Measurements from ENCODE around the gene PDE4B.
"Not testable (repeated sequence)": the region's sequence is repeated elsewhere in the genome, so short reads cannot be mapped to it uniquely, and the experiment has no call there.

PDE4B gene

GRCh38 chr1:66296370-66296769 lies 503.7 kb downstream of the PDE4B start:
- DNase-seq: no peak

- DNase-seq: no peak
Observed at GRCh38 chr1:66296951-66297350, 504.3 kb downstream of the PDE4B start.

DNA sequence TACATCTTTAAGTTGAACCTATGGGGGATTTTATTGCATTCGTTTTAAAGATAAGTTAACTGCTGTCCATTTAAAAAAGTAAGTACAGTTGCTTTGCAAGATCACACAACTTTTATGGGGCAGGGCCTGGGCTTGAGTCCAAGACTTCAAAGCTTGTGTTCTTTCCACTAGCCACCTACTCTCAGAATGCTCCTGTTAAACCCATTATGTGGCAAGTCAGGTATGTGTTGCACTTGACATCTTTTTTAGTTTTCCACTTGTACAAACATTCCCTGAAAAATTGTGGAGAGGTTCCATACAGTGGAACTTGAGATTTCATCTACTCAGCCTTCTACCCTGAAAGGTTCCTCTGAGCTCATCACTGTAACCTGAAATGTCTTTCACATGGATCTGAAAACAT lies 505.8 kb downstream of the PDE4B start:
- DNase-seq: no peak

- DNase-seq: no peak
Observed at GRCh38 chr1:66300280-66300971, 507.7 kb downstream of the PDE4B start.

DNA sequence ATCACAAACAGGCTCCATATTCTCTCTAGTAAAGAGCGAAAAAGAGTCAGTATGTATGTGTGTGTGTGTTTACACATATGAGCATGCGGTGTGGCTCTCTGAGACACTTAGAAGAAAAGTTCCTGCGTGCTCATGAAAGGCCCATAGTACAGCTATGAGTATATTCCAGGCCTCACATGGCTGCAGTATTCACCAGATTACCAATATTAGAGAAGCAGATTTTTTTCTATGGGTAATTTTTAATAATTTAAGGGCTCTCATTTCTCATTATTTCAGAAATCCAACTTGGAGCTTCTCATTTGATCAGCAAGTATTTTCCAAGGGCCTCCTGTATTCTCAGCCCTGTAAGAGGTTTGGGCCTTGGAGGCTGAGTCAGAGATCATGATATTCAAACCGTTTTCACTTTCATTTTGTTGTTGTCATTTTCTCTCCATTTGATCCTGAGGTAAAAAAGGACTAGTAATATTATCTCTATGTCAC lies 508.3 kb downstream of the PDE4B start:
- DNase-seq: no peak

DNA sequence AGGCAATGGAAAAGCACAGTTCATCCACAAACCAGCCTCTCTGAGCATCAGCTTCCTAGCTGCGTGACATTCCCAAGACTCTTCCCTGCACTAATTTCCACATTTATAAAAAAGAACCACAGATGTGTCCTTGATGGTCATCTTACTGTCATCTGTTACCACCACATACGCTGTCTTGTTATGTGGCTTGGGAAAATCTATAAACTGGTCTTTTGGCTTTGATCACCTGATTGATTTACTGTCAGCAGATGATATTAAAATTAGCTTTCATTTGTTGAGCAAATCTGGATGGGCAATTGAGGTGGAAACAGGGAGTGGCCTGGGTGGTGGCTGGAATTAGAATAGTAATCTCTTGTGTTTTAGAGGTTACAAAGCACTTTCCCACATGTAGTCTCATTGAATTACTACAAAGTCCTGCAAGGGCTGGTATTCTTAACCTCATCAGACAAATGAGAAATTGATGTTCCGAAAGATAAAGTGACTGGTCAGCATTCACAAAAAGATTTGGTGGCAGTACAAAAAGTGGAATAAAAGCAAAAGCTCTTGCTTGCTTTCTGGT lies 509.6 kb downstream of the PDE4B start:
- DNase-seq: no peak

GRCh38 chr1:66302815-66303214 lies 510.1 kb downstream of the PDE4B start:
- no peak for DNase-seq

- DNase-seq: no peak
Observed at GRCh38 chr1:66303646-66304045, 511.0 kb downstream of the PDE4B start.

DNA sequence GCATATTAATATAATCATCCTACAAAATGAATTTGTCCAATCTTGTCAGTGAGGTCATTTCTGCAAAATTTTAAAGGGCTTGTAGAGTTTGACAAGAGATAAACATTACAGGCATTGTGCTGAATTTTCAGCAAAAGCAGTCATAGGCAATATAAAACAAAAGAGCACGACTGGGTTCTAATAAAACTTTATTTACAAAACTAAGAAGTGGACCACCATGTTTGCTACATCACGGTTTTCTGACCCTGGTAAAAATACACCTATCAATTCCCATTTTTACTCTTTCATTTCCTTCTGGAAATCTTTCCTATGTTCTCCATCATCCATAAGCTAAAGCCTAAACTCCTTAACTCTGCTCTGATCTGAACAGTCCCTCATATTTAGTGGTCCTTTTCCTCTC lies 511.4 kb downstream of the PDE4B start:
- no peak for DNase-seq

GRCh38 chr1:66305927-66306326 lies 513.2 kb downstream of the PDE4B start:
- DNase-seq: no peak

DNA sequence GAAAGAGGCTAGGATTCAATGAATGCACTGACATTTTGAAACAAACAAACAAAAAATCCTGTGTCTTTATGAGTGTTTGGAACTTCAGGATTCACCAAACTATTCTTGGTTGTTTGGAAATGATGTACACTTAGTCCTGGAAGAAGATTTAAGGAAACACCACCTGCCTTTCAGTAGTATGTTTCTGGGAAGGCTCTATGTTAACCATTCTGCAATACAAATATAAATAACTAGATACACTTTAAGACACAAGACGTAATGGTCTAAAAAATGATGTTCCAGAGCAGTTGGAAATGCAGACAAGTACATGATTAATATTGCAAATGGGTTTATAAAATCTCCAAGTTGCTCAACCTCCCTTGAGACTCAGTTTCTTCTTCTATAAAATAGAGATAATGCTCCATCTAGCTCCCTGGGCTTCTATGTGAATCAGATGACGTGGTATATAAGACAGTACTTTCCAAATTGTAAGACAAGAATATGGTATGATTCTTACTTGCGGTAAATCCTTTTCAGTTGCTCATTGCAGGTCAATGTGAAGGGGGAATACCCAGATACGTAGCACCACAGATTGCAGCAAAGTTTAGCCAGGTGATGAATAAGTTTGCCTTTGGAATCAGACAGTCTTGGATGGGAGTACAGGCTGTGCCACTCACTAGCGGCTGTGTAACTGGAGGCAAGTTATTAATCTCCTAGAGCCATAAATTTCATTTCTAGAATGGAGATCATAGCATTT lies 516.5 kb downstream of the PDE4B start:
- no peak for DNase-seq

DNA sequence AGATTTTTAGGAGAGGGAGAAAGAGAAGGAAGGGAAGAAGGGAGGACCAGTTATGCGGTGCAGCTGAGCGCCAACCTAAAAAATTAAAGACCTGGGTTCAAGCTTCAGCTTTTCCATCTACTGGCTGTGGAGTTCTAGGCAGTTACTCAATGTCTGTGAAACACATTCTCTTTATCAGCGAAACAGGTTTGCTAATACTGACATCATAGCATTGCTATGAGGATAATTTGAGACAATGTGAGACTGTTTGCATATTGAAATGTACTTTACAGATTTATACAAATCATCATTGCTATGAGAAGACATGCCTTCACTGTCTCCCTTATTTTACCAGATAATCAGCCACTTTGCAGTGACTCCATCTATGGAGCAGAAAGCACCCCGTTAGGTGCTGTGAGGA lies 518.4 kb downstream of the PDE4B start:
- no peak for DNase-seq

DNA sequence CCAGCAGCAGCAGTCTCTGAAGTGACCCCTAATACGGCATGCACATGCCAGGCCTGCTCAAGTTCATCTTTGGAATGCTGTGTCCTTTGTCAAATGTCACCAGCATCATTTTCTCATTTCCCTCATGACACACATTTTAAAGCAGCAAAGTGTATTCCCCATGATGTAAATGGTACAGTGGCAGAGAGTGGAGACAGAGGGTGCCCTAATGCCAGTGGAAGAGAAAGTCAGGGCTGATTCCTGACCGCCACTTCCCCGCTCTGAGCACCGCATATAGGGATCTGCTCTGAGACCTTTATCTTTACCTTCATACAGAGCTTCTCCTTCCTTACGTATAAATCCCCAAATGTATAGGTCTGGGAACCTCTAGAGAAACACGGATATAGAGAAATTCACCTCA lies 518.9 kb downstream of the PDE4B start:
- DNase-seq: no peak

DNA sequence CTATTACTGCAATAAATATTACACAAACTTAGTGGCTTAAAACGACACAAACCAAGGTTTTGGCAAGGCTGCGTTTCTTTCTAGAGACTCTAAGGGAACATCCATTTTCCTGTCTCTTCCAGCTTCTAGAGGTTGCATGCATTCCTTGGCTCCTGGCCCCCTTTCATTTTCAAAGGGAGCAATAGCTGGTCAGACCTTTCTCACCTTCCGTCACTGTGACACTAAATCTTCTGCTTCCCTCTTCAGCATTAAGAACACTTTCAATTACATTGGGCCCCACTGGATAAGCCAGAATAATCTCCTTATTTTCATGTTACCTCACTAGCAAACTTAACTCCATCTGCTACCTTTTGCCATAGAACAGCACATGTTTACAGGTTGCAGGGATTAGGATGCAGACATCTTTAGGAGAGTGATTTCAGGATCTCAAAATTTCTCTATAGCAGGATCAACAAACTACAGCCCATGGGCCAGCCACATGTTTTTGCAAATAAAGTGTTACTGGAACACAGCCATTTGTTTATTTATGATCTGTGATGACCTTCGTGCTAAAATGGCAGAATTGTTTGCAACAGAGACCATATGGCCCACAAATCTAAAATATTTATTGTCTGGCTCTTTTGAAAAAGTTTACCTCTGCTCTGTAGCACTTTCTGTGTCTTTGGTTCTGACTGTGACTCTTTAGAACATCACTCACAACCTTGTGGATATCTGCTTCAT lies 519.7 kb downstream of the PDE4B start:
- no peak for DNase-seq

DNA sequence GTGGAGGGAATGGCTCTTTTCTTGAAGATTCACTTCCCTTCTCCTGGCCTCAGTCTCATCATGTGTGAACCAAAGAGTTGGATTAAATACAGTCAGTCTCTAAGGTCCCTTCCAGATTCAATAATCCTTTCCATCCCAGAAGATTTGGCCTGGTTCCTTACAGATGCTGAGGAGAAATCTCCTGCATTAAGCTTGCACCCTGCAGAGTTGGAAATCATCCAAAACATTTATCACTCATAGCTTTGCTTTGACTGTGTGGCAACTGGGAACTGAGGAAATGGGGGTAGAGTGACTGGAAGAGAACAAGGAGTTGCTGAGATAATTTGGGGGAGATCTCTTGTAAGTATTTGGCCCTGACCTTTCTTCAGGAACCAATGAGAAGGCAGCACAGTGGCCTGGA lies 520.7 kb downstream of the PDE4B start:
- no peak for DNase-seq

- no peak for DNase-seq
Observed at GRCh38 chr1:66315671-66316070, 523.0 kb downstream of the PDE4B start.

- DNase-seq: no peak
Observed at GRCh38 chr1:66316464-66317247, 524.0 kb downstream of the PDE4B start.

- DNase-seq: no peak
Observed at GRCh38 chr1:66317248-66317515, 524.5 kb downstream of the PDE4B start.

GRCh38 chr1:66320231-66320630 lies 527.5 kb downstream of the PDE4B start:
- no peak for DNase-seq

- not testable (repeated sequence) for DNase-seq
Observed at GRCh38 chr1:66322462-66322861, 529.8 kb downstream of the PDE4B start.

DNA sequence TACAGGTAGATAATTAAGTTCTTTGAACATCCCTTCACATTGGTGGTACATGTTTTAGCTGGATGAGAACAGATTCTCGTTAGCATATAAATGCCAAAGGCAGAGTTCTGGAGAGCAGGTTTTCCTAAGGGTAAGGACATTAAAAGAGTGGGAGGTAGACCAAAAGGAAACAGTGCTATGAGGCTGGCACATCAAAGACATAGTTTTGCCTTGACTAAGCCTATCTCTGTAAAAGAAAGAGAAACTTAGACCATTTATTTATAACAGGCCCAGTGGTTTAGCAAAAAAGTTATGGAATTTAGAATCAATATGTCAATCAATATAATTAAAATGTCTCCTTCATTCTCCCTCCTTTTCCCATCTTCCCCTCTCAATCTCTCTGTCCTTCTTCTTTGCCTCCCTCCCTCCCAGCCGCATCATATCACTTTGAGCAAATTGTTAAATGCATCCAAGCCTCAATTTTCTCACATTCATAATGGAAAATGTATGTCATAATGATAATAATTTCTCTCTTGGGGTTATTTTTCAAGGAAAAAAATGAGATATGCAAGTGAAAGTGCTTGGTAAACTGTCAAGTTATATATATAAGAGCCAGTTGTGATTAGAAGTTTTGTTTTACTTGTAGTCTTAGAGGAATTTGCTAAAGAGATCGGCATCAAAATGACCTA lies 531.4 kb downstream of the PDE4B start:
- no peak for DNase-seq

GRCh38 chr1:66325594-66326380 lies 533.1 kb downstream of the PDE4B start:
- DNase-seq: no peak

All from NCI-H2107 (cell line).